Measurements from ENCODE around the gene C19orf67. TPM values are rescaled to one million over a fixed set of nuclear protein-coding genes. Genes with fewer than 3 reads are reported as not detected.

The C19orf67 gene
- total RNA-seq, 1 donor from 2014 or later, result 0.45 TPM

DNA sequence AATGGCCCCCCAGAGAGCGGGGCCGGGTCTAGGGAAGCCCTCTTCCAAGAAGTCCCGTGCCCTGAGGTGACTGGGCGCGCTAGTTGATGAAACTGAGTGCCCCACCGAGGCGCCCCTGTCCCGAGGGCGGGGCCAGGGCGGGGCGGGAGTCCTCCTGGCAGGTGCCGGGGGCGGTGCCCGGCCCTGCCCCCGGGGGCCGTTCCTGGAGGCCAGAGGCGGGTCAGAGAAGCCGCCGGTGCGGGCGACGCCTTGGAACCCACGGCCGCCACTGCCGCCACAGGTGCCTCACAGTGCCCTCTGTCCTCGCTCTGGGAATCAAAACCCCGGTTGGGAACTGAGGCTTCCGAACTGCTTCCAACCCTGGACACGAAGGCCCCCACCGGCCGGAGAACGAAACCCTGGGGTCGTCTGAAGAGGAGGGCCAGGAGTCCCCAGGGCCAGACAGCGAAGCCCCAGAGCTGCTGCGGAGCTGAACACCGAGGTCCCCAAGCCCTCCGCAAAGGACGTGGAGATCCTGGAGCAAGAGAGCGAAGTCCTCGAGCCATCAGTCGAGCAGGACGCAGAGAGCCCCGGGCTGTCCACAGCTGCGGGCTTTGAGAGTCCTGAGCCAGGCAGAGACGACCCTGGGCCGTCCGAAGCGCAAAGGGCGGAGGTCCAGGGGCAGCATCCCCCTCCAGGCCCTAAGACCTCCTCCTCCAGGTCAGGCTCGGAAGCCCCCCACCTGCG lies 12.9 kb downstream of the C19orf67 start, which contains the start of gene MISP3:
MISP3 (plus strand) TSS at position 252 of the 726 bp plus-strand sequence. CDS start 524 bp downstream, outside the sequence.
- TF ChIP-seq, protein P1, sequence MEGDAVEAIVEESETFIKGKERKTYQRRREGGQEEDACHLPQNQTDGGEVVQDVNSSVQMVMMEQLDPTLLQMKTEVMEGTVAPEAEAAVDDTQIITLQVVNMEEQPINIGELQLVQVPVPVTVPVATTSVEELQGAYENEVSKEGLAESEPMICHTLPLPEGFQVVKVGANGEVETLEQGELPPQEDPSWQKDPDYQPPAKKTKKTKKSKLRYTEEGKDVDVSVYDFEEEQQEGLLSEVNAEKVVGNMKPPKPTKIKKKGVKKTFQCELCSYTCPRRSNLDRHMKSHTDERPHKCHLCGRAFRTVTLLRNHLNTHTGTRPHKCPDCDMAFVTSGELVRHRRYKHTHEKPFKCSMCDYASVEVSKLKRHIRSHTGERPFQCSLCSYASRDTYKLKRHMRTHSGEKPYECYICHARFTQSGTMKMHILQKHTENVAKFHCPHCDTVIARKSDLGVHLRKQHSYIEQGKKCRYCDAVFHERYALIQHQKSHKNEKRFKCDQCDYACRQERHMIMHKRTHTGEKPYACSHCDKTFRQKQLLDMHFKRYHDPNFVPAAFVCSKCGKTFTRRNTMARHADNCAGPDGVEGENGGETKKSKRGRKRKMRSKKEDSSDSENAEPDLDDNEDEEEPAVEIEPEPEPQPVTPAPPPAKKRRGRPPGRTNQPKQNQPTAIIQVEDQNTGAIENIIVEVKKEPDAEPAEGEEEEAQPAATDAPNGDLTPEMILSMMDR (IDR thresholded peaks at IDR 0.05; ENCODE audit: unreplicated experiment), result no peak
- H3K9me3 Mint-ChIP-seq, result no peaks in the 10 kb centered on the region
- H3K4me3 Mint-ChIP-seq, result peak within 1 kb of the TSS; percentile 91
- peaks cover 2% of the 10 kb centered on the region for H3K27me3 Mint-ChIP-seq (ENCODE audit: low read depth)
- H3K4me1 Mint-ChIP-seq, result peaks cover 22% of the 10 kb centered on the region
- H3K36me3 Mint-ChIP-seq, result no peaks in the 10 kb centered on the region
- H3K27ac Mint-ChIP-seq, result peak within 1 kb of the TSS; percentile 47
- peak in 1 of 2 experiments; percentile 58 for DNase-seq (ENCODE audit: low spot score in 2 of 2, unreplicated experiment in 2 of 2)

DNA sequence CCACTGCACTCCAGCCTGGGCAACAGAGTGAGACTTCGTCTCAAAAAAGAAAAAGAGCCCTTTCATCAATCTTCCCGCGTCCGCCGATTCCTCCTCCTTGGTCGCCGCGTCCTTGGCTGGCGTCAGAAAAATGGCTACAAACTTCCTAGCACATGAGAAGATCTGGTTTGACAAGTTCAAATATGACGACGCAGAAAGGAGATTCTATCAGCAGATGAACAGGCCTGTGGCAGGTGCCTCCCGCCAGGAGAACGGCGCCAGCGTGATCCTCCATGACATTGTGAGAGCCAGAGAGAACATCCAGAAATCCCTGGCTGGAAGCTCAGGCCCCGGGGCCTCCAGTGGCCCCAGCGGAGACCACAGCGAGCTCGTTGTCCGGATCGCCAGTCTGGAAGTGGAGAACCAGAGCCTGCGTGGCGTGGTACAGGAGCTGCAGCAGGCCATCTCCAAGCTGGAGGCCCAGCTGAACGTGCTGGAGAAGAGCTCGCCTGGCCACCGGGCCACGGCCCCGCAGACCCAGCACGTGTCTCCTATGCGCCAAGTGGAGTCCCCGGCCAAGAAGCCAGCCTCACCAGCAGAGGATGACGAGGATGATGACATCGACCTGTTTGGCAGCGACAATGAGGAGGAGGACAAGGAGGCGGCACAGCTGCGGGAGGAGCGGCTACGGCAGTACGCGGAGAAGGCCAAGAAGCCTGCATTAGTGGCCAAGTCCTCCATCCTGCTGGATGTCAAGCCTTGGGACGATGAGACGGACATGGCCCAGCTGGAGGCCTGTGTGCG lies 15.1 kb downstream of the C19orf67 start:
- no peaks in the 10 kb centered on the region for H3K9me3 Mint-ChIP-seq
- no peak overlapping the region for H3K27ac Mint-ChIP-seq
- H3K27me3 Mint-ChIP-seq (ENCODE audit: low read depth), result peaks cover 2% of the 10 kb centered on the region

DNA sequence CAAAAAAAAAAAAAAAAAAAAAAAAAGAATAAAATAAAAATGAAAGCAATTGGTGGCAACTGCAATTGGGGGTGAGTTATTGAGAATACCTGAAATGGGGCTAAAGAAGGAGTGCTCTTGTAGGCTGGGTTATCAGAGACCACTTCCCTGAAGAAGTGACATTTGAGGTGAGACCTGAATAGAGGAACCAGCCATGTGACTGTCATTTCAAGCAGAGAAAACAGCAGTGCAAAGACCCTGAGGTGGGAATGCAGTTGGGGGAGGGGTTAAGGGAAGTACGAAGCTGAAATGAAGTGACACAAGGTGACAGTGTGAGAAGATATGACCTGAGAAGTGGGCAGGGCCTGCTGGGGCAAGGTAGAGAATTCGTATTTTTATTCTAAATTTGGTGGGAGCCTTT lies 19.4 kb downstream of the C19orf67 start:
- TF ChIP-seq, protein P1 (IDR thresholded peaks at IDR 0.05; ENCODE audit: unreplicated experiment), result no peak
- no peak for DNase-seq (ENCODE audit: low spot score in 2 of 2, unreplicated experiment in 2 of 2)
- H3K27ac Mint-ChIP-seq, result no peak overlapping the region
- H3K9me3 Mint-ChIP-seq, result no peaks in the 10 kb centered on the region
- no peaks in the 10 kb centered on the region for H3K36me3 Mint-ChIP-seq
- peaks cover 2% of the 10 kb centered on the region for H3K27me3 Mint-ChIP-seq (ENCODE audit: low read depth)
- H3K4me1 Mint-ChIP-seq, result peaks cover 10% of the 10 kb centered on the region
- no peak overlapping the region for H3K4me3 Mint-ChIP-seq

More for the DNA sequence above, 15.1 kb downstream of the C19orf67 start:
- H3K4me1 Mint-ChIP-seq, result peaks cover 22% of the 10 kb centered on the region
- DNase-seq (ENCODE audit: low spot score in 2 of 2, unreplicated experiment in 2 of 2), result no peak
- no peaks in the 10 kb centered on the region for H3K36me3 Mint-ChIP-seq
- TF ChIP-seq, protein P1 (IDR thresholded peaks at IDR 0.05; ENCODE audit: unreplicated experiment), result no peak
- H3K4me3 Mint-ChIP-seq, result no peak overlapping the region

DNA sequence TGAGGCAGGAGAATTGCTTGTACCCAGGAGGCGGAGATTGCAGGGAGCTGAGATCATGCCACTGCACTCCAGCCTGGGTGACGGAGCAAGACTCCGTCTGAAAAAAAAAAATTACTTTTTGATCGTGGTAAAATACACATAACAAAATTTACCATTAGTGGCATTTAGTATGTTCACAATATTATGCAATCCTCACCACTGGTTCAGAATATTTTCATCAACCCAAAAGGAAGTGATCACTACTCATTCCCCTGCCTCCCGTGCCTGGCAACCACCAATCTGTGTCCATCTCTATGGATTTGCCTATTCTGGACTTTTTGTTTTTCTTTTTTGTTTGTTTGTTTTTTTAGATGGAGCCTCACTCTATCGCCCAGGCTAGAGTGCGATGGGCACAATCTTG lies 22.5 kb downstream of the C19orf67 start:
- H3K4me1 Mint-ChIP-seq, result peaks cover 7% of the 10 kb centered on the region
- TF ChIP-seq, protein P1 (IDR thresholded peaks at IDR 0.05; ENCODE audit: unreplicated experiment), result no peak
- no peaks in the 10 kb centered on the region for H3K36me3 Mint-ChIP-seq
- H3K27me3 Mint-ChIP-seq (ENCODE audit: low read depth), result peaks cover 22% of the 10 kb centered on the region
- H3K4me3 Mint-ChIP-seq, result no peak overlapping the region
- no peaks in the 10 kb centered on the region for H3K9me3 Mint-ChIP-seq
- no peak overlapping the region for H3K27ac Mint-ChIP-seq
- no peak for DNase-seq (ENCODE audit: low spot score in 2 of 2, unreplicated experiment in 2 of 2)

DNA sequence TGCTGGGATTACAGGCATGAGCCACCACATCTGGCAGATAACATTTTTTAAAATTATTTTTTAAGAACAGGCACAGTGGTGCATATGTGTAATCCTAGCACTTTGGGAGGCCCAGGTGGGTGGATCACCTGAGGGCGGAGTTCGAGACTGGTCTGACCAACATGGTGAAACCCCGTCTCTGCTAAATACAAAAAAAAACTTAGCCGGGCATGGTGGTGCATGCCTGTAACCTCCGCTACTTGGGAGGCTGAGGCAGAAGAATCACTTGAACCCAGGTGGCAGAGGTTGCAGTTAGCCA lies 23.1 kb downstream of the C19orf67 start:
- DNase-seq (ENCODE audit: low spot score in 2 of 2, unreplicated experiment in 2 of 2), result no peak
- TF ChIP-seq, protein P1 (IDR thresholded peaks at IDR 0.05; ENCODE audit: unreplicated experiment), result no peak
- peaks cover 28% of the 10 kb centered on the region for H3K27me3 Mint-ChIP-seq (ENCODE audit: low read depth)
- H3K27ac Mint-ChIP-seq, result no peak overlapping the region
- H3K4me1 Mint-ChIP-seq, result peaks cover 10% of the 10 kb centered on the region
- H3K9me3 Mint-ChIP-seq, result no peaks in the 10 kb centered on the region
- no peaks in the 10 kb centered on the region for H3K36me3 Mint-ChIP-seq
- H3K4me3 Mint-ChIP-seq, result no peak overlapping the region
